Fibroblast of lung (primary cell): ENCODE measurements around the gene ZIC1.

Source experiments
- CTCF ChIP-seq, 2 donors: IDR thresholded peaks in 1 of 2; conservative IDR thresholded peaks in 1 of 2; 1 replicate in 1 of 2; 2 replicates in 1 of 2; pipeline ENCODE4 v1.5.1; 2011 to 2012; ENCODE audit warnings: low read length in 2 of 2, control low read depth in 1 of 2, inconsistent platforms in 1 of 2, low read depth in 1 of 2, mild to moderate bottlenecking in 1 of 2
- EZH2 ChIP-seq: IDR thresholded peaks from 2 replicates; pipeline ENCODE4 v1.5.1; 2012; ENCODE audit warnings: low read length, control low read depth, mild to moderate bottlenecking; ENCODE audit errors: missing control alignments

- TF ChIP-seq EZH2 (no peak), CTCF (conservative IDR thresholded peaks at IDR 0.05 in 1 of 2, IDR thresholded peaks at IDR 0.05 in 1 of 2; ENCODE audit: low read depth in 1 of 2, low read length in 2 of 2) (no peak)
These were observed 44.4 kb upstream of the ZIC1 start for GRCh38 chr3:147364771-147365170.
